SH-SY5Y (cell line): ENCODE results near the gene NAV2.

Experiments used
- GATA2 ChIP-seq: IDR thresholded peaks from 2 replicates; pipeline ENCODE4 v1.6.1; 2011; ENCODE audit warnings: mild to moderate bottlenecking, low read depth, low read length
- GATA3 ChIP-seq: IDR thresholded peaks from 2 replicates; pipeline ENCODE4 v1.6.1; 2011; ENCODE audit warnings: low read depth, mild to moderate bottlenecking, low read length, moderate library complexity

- TF ChIP-seq GATA2 (no peak), GATA3 (no peak)
These were observed 38.5 kb upstream of the NAV2 start for GRCh38 chr11:19673924-19674729.
